Activated naive CD4-positive, alpha-beta T cell treated with anti-CD3 and anti-CD28 coated beads, Interleukin-2, amount 50 U/mL, for 72 hours (primary cell): Measurements from ENCODE around the gene LARP7. TPM values are rescaled to one million over a fixed set of nuclear protein-coding genes. Genes with fewer than 3 reads are reported as not detected.
"Not testable (repeated sequence)": the region's sequence is repeated elsewhere in the genome, so short reads cannot be mapped to it uniquely, and the experiment has no call there.

Source experiments
- ATAC-seq, 2 donors: fragments of 150-1000 bp; cut with Tn5 transposase; 2 replicates each; pipeline ENCODE4 v1.10.0; 2021; ENCODE audit warnings: mild to moderate bottlenecking in 2 of 2, moderate library complexity in 2 of 2
- DNase-seq, 2 donors: peaks; one replicate each; pipeline ENCODE4 v3.0.0; 2021 to 2022; ENCODE audit warnings: low spot score in 2 of 2
- H3K27ac Mint-ChIP-seq, 2 donors: one replicate each; pipeline ENCODE4 v1.8.0; 2022; ENCODE audit warnings: mild to moderate bottlenecking in 2 of 2, mixed read lengths in 2 of 2
- H3K36me3 Mint-ChIP-seq, 2 donors: one replicate each; pipeline ENCODE4 v1.8.0; 2022; ENCODE audit warnings: mixed read lengths in 2 of 2
- H3K9me3 Mint-ChIP-seq, 2 donors: one replicate each; pipeline ENCODE4 v1.8.0; 2022; ENCODE audit warnings: mixed read lengths in 2 of 2
- total RNA-seq, 2 donors: library from RNA; stranded (reverse); gene quantifications; one replicate each; pipeline ENCODE4 v1.2.3, GENCODE V29; 2022

The LARP7 gene
- 10 to 100 TPM; 38.7 to 58.9 TPM for total RNA-seq

- Mint-ChIP-seq H3K9me3 (no peaks in the 10 kb centered on the region), H3K27ac (no peak within 1 kb of the TSS), H3K36me3 (no peaks in the 10 kb centered on the region)
- DNase-seq: peak; percentile 96 to 98
- peak; percentile 96 to 97 for ATAC-seq
These were observed at the start of gene LARP7, which contains the start of gene ZGRF1 for GRCh38 chr4:112636688-112637551. Gene LARP7, plus strand, starts transcription at chr4:112637143. Its CDS starts 7,527 bp downstream, at chr4:112644670. Gene ZGRF1, minus strand, starts transcription at chr4:112636909. Its CDS starts 3,733 bp downstream, at chr4:112633176.

- H3K9me3 Mint-ChIP-seq: peaks cover 5% of the 10 kb centered on the region in 2 donors
- ATAC-seq (no peak), DNase-seq (no peak)
- H3K27ac Mint-ChIP-seq: no peak overlapping the region
- H3K36me3 Mint-ChIP-seq: peaks cover 6 to 13% of the 10 kb centered on the region in 2 donors
These were observed 47.7 kb upstream of the LARP7 start for GRCh38 chr4:112589206-112589605.

GRCh38 chr4:112591593-112591992 is 45.4 kb upstream of the LARP7 start:
- no peak overlapping the region for H3K27ac Mint-ChIP-seq
- no peak for DNase-seq
- H3K9me3 Mint-ChIP-seq: peaks cover 5% of the 10 kb centered on the region in 2 donors
- no peak for ATAC-seq
- H3K36me3 Mint-ChIP-seq: peaks cover 6 to 14% of the 10 kb centered on the region in 2 donors

GRCh38 chr4:112592717-112593116 is 44.2 kb upstream of the LARP7 start:
- Mint-ChIP-seq H3K27ac (no peak overlapping the region), H3K9me3 (peaks cover 5% of the 10 kb centered on the region in 2 donors), H3K36me3 (peaks cover 6 to 14% of the 10 kb centered on the region in 2 donors)
- no peak for DNase-seq
- ATAC-seq: no peak

GRCh38 chr4:112593438-112594133 is 43.4 kb upstream of the LARP7 start:
- Mint-ChIP-seq H3K9me3 (peaks cover 5% of the 10 kb centered on the region in 2 donors), H3K27ac (peak overlapping the region in 1 of 2 donors; percentile 72), H3K36me3 (peaks cover 6 to 14% of the 10 kb centered on the region in 2 donors)
- ATAC-seq: no peak
- no peak for DNase-seq

GRCh38 chr4:112594993-112595392 is 42.0 kb upstream of the LARP7 start:
- no peak for DNase-seq
- Mint-ChIP-seq H3K9me3 (peaks cover 5% of the 10 kb centered on the region in 2 donors), H3K36me3 (peaks cover 6 to 7% of the 10 kb centered on the region in 2 donors), H3K27ac (no peak overlapping the region)
- no peak for ATAC-seq

GRCh38 chr4:112604589-112604988 is 32.4 kb upstream of the LARP7 start:
- Mint-ChIP-seq H3K9me3 (no peaks in the 10 kb centered on the region), H3K36me3 (no peaks in the 10 kb centered on the region), H3K27ac (no peak overlapping the region)
- peak in 1 of 2 donors; percentile 49 for ATAC-seq
- DNase-seq: peak in 1 of 2 donors; percentile 22

GRCh38 chr4:112612814-112613213 is 24.1 kb upstream of the LARP7 start:
- DNase-seq: not testable (repeated sequence)

GRCh38 chr4:112616984-112617383 is 20.0 kb upstream of the LARP7 start:
- Mint-ChIP-seq H3K27ac (no peak overlapping the region), H3K36me3 (peaks cover 0 to 17% of the 10 kb centered on the region in 2 donors), H3K9me3 (no peaks in the 10 kb centered on the region)
- ATAC-seq: no peak
- no peak for DNase-seq

More at GRCh38 chr4:112612814-112613213, 24.1 kb upstream of the LARP7 start:
- H3K27ac Mint-ChIP-seq, H3K9me3 Mint-ChIP-seq, H3K36me3 Mint-ChIP-seq, ATAC-seq: not testable (repeated sequence)

GRCh38 chr4:112626228-112626627 is 10.7 kb upstream of the LARP7 start:
- ATAC-seq (no peak), DNase-seq (no peak)
- no peaks in the 10 kb centered on the region for H3K9me3 Mint-ChIP-seq
- peaks cover 9 to 13% of the 10 kb centered on the region in 2 donors for H3K36me3 Mint-ChIP-seq
- H3K27ac Mint-ChIP-seq: peak overlapping the region in 1 of 2 donors; percentile 31

GRCh38 chr4:112633477-112634235 is 3.3 kb upstream of the LARP7 start:
- ATAC-seq: no peak
- DNase-seq: no peak
- Mint-ChIP-seq H3K9me3 (no peaks in the 10 kb centered on the region), H3K36me3 (no peaks in the 10 kb centered on the region), H3K27ac (no peak overlapping the region)

- ATAC-seq (no peak), DNase-seq (no peak)
- Mint-ChIP-seq H3K9me3 (no peaks in the 10 kb centered on the region), H3K36me3 (no peaks in the 10 kb centered on the region), H3K27ac (no peak overlapping the region)
These were observed 566 bp downstream of the LARP7 start for GRCh38 chr4:112637552-112637866.

- Mint-ChIP-seq H3K27ac (no peak overlapping the region), H3K36me3 (peaks cover 0 to 6% of the 10 kb centered on the region in 2 donors), H3K9me3 (no peaks in the 10 kb centered on the region)
- no peak for DNase-seq
- ATAC-seq: no peak
These were observed 5.6 kb downstream of the LARP7 start for GRCh38 chr4:112642526-112642925.

- H3K9me3 Mint-ChIP-seq, ATAC-seq, DNase-seq, H3K36me3 Mint-ChIP-seq, H3K27ac Mint-ChIP-seq: not testable (repeated sequence)
These were observed 7.9 kb downstream of the LARP7 start for GRCh38 chr4:112644595-112645535.

GRCh38 chr4:112645541-112646329 is 8.8 kb downstream of the LARP7 start:
- no peak overlapping the region for H3K27ac Mint-ChIP-seq
- H3K9me3 Mint-ChIP-seq: no peaks in the 10 kb centered on the region
- no peak for ATAC-seq
- DNase-seq: no peak
- H3K36me3 Mint-ChIP-seq: peaks cover 0 to 6% of the 10 kb centered on the region in 2 donors
